Activated T-helper 17 cell treated with anti-CD3 and anti-CD28 coated beads, Interleukin-2, amount 50 U/mL, for 72 hours (primary cell): ENCODE measurements around the gene DNAH7. TPM values are rescaled to one million over a fixed set of nuclear protein-coding genes. Genes with fewer than 3 reads are reported as not detected.
"Not testable (repeated sequence)": the region's sequence is repeated elsewhere in the genome, so short reads cannot be mapped to it uniquely, and the experiment has no call there.

Experiments
- ATAC-seq: fragments of 150-1000 bp; cut with Tn5 transposase; replicated peaks from 2 replicates; pipeline ENCODE4 v1.10.0; 2021; ENCODE audit warnings: mild to moderate bottlenecking, moderate library complexity
- H3K27ac Mint-ChIP-seq: one replicate; pipeline ENCODE4 v1.8.0; 2022; ENCODE audit warnings: mixed read lengths
- H3K27me3 Mint-ChIP-seq: one replicate; pipeline ENCODE4 v1.8.0; 2022; ENCODE audit warnings: mixed read lengths
- H3K36me3 Mint-ChIP-seq: one replicate; pipeline ENCODE4 v1.8.0; 2022; ENCODE audit warnings: low read depth, mild to moderate bottlenecking, mixed read lengths
- H3K4me1 Mint-ChIP-seq: one replicate; pipeline ENCODE4 v1.8.0; 2022; ENCODE audit warnings: mixed read lengths
- H3K4me3 Mint-ChIP-seq: one replicate; pipeline ENCODE4 v1.8.0; 2022; ENCODE audit warnings: mild to moderate bottlenecking, mixed read lengths
- H3K9me3 Mint-ChIP-seq: one replicate; pipeline ENCODE4 v1.8.0; 2022; ENCODE audit warnings: mixed read lengths
- total RNA-seq, 2 donors: library from RNA; stranded (reverse); gene quantifications; one replicate each; pipeline ENCODE4 v1.2.3, GENCODE V29; 2022

DNAH7 gene
- total RNA-seq, 2 donors from 2014 or later = not detected

DNA sequence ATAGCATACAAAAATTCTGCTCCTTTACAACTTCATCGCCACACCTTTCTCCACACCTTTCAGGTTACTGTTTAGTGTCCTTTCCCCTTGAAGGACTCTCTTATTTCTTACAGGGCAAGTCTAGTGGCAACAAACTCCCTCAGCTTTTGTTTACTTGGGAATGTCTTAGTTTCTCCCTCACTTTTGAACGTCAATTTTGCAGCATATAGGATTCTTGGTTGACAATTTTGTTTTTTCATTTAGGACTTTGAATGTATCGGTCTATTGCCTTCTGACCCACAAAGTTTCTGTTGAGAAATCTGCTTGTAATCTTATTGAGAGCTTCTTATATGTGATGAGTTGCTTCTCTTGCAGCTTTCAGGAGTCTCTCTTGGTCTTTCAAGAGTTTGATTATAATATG lies 368.2 kb downstream of the DNAH7 start:
- ATAC-seq = no peak
- Mint-ChIP-seq H3K36me3 (peaks cover 88% of the 10 kb centered on the region), H3K4me3 (no peak overlapping the region), H3K9me3 (peaks cover 5% of the 10 kb centered on the region), H3K27me3 (no peaks in the 10 kb centered on the region), H3K27ac (no peak overlapping the region), H3K4me1 (peaks cover 5% of the 10 kb centered on the region)

DNA sequence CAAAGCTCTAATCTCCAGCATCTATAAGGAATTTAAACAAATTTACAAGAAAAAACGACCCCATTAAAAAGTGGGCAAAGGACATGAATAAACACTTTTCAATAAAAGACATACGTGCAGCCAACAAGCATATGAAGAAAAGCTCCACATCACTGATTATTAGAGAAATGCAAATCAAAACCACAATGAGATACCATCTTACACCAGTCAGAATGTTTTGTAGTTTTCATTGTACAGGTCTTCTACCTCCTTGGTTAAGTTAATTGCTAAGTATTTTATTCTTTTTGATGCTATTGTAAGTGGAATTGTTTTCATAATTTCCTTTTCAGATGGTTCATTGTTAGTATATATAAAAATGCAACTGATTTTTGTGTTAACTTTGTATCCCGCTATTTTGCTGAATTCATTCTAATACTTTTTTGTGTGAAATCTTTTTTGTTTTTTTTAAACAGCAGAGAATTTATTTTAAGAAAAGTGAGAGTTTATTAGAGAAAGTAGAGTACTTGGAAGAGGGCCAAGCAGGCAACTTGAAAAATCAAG lies 370.9 kb downstream of the DNAH7 start:
- H3K36me3 Mint-ChIP-seq = peaks cover 94% of the 10 kb centered on the region
- H3K27me3 Mint-ChIP-seq = no peaks in the 10 kb centered on the region
- no peak overlapping the region for H3K27ac Mint-ChIP-seq
- H3K4me1 Mint-ChIP-seq = peaks cover 15% of the 10 kb centered on the region
- no peak overlapping the region for H3K4me3 Mint-ChIP-seq
- H3K9me3 Mint-ChIP-seq = peaks cover 5% of the 10 kb centered on the region
- ATAC-seq = no peak

DNA sequence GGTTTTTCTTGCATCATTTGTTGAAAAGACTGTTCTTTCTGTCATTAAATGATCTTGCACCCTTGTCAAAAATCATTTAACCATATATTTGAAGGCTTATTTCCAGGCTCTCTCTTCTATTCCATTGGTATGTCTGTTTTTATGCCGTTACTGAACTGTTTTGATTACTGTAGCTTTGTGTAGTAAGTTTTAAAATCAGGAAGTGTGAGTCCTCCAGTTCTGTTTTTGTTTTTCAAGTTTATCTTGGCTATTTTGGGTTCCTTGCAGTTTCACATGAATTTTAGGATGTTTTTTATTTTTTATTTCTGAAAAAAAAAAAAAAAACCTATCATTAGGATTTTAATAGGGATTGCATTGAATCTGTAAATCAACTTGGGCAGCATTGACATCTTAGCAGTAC lies 372.6 kb downstream of the DNAH7 start:
- Mint-ChIP-seq H3K4me1 (peaks cover 30% of the 10 kb centered on the region), H3K4me3 (no peak overlapping the region), H3K9me3 (peaks cover 11% of the 10 kb centered on the region), H3K27ac (no peak overlapping the region), H3K27me3 (no peaks in the 10 kb centered on the region), H3K36me3 (peaks cover 94% of the 10 kb centered on the region)
- no peak for ATAC-seq

DNA sequence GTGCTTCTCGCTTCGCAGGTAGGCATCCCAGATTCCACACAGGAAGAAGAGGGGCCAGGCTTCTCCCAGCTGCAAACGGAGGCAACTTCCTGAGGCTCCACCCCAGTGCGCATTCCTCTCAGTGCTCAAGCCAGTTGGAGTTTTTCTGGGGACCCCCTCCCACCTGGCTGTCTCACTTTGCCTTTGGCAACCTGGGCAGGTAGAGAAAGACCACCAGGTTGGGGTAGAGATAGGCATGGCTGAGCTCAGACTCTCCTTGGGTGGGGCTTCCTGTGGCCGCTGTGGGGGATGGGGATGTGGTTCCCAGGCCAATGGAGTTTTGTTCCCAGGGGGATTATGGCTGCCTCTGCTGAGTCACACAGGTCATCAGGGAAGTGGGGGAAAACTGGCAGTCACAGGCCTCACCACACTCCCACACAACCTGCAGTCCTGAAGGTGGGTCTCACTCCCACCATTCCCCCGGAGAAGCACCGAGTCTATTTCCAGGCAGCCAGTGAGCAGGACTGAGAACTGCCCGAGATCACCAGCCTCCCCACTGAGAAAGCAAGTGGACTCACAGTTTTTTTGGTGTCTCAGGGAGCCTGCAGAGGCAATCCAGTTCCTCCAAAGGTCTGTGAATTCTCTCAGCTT lies 373.5 kb downstream of the DNAH7 start:
- Mint-ChIP-seq H3K27ac (no peak overlapping the region), H3K4me1 (peaks cover 30% of the 10 kb centered on the region), H3K9me3 (peaks cover 11% of the 10 kb centered on the region), H3K27me3 (no peaks in the 10 kb centered on the region), H3K4me3 (no peak overlapping the region), H3K36me3 (peaks cover 94% of the 10 kb centered on the region)
- ATAC-seq = no peak

DNA sequence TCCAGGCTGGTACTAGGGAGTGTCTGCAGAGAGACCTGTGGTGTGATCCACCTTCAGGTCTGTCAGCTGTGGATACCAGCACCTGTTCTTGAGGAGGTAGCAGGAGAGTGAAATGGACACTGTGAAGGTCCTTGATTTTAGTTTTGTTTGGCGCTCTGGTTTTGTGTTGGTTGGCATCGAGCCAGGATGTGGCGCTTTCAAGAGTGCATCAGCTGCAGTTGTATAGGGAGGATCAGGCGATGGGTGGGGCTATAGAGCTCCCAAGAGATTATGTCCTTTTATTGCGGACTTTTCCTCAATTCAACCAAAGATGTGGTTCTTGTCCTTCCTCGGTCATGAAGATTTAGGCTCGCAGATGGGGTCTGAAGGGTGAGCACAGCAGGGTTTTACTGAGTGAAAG lies 374.1 kb downstream of the DNAH7 start:
- Mint-ChIP-seq H3K4me1 (peaks cover 30% of the 10 kb centered on the region), H3K36me3 (peaks cover 94% of the 10 kb centered on the region), H3K4me3 (no peak overlapping the region), H3K27ac (no peak overlapping the region), H3K27me3 (no peaks in the 10 kb centered on the region), H3K9me3 (peaks cover 7% of the 10 kb centered on the region)
- no peak for ATAC-seq

DNA sequence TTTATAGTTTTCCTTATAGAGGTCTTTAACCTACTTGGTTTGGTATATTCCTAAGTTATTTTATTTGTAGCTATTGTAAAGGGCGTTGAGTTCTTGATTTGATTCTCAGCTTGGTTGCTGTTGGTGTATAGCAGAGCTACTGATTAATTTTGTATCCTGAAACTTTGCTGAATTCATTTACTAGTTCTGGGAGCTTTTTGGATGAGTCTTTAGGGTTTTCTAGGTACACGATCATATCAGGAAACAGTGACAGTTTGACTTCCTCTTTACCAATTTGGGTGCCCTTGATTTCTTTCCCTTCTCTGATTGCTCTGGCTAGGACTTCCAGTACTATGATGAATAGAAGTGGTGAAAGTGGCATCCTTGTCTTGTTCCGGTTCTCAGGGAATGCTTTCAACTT lies 376.1 kb downstream of the DNAH7 start:
- not testable (repeated sequence) for H3K27ac Mint-ChIP-seq, H3K27me3 Mint-ChIP-seq, H3K9me3 Mint-ChIP-seq
- Mint-ChIP-seq H3K4me3 (peak overlapping the region; percentile 36), H3K36me3 (peaks cover 90% of the 10 kb centered on the region), H3K4me1 (peaks cover 25% of the 10 kb centered on the region)
- peak; percentile 55 for ATAC-seq

Other genes starting within 250 kb of the DNAH7 start
- 100 to 1,000 TPM; 168 to 190 TPM for gene STK17B, start 102.7 kb upstream of the DNAH7 start, total RNA-seq